GM21737 (cell line): Measurements from ENCODE around the gene RAB6D.
"Not testable (repeated sequence)": the region's sequence is repeated elsewhere in the genome, so short reads cannot be mapped to it uniquely, and the experiment has no call there.

Source experiments
- ATAC-seq: cut with Tn5 transposase; IDR thresholded peaks from one replicate; pipeline ENCODE4 v1.9.1; 2021; ENCODE audit warnings: mild to moderate bottlenecking, moderate library complexity; ENCODE audit not compliant: unreplicated experiment

Gene RAB6D

DNA sequence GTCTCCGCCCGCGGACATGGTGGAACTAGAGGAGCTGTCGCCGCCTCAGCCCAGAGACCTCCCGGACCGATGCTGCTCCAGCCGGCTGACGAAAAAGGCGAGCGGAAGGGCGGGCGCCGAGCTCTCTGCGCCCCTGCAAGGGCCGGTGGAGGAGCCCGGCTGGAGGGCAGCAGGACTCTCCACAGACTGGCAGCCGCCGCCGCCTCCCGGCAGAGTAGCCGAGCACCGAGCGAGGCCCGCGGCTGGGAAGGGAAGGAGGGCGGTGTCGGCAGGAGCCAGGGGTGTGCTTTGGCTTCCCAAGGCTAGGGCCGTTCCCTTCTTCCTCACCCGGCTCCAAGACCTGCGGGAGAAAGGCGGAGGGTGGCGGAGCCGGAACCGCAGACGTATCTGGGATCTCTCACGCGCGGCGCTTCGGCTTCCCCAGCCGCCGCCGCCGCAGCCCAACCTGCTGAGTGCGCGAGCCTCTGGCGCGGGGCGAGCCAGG, at the start of gene RAB6D:
Gene RAB6D, minus strand, starts transcription at position 466 of the 484 bp plus-strand sequence. Its CDS starts 448 bp downstream, at position 18.
- not testable (repeated sequence) for ATAC-seq

DNA sequence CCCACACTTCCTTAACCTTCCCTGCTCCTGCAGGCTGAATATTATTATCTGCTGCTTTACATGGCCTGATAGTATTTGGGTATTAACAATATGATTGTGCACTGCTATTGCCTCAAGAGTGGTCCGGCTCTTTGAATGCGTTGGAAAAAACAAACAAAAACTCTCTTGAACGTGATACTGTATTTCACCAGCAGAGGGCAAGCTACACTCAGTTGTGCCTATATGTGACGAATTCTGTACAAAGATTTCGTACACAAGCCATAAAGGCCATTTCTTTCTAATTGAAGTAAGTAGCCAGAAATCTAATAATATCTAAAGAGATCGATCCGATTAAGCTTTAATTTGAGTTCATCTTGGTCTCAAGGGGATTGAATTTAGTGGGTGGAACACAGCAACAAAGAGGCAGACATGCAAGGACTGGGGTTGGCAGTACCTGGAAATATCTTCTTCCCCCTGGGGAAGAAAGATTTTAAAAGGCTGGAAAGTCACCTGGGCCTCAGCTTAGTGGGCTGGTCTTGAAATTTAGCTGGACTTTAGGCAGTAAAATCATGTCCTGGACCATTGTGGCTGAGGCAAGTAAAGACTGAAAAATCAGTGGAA, 49.3 kb upstream of the RAB6D start:
- ATAC-seq = no peak

- no peak for ATAC-seq
Measured at GRCh38 chr2:131410173-131410572, 46.2 kb upstream of the RAB6D start.

GRCh38 chr2:131408778-131409177, 44.8 kb upstream of the RAB6D start:
- no peak for ATAC-seq

- no peak for ATAC-seq
Measured at GRCh38 chr2:131408207-131408606, 44.2 kb upstream of the RAB6D start.

- ATAC-seq = no peak
Measured at GRCh38 chr2:131404753-131405152, 40.8 kb upstream of the RAB6D start.

DNA sequence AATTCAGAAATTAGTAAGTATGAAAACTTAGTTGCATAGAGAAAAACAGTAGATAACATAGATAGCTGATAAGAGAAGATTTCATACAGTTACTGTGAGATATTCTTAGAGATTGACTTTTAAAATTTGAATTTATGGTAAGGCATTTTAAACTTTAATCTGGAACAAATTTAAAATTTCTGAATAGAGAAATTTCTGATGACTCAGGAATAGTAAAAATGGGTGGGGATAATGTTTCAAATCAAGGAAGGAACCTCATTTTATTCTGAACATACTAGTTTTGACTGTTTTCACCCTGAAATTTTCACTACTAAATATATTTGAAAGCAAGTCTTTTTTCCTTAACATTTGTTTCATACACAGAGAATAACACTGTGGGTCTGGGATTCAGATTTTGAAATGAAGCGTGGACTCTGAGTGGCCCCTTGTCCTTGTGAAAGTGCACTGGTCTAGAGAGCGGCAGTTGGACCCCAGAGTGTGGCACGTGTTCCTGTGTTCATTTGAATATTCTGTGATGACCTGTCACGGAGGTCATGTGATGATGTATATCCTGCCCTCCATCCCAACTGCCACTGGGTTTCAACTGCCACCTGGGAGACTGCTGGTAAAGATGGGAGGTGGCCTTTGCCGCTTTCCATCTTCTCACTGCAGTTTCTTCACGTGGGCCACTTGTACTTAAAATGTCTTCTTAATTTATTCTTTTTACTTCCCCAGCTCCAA, 38.5 kb upstream of the RAB6D start:
- ATAC-seq = no peak

GRCh38 chr2:131400849-131401248, 36.9 kb upstream of the RAB6D start:
- no peak for ATAC-seq

- ATAC-seq = not testable (repeated sequence)
Measured at GRCh38 chr2:131400441-131400840, 36.5 kb upstream of the RAB6D start.

DNA sequence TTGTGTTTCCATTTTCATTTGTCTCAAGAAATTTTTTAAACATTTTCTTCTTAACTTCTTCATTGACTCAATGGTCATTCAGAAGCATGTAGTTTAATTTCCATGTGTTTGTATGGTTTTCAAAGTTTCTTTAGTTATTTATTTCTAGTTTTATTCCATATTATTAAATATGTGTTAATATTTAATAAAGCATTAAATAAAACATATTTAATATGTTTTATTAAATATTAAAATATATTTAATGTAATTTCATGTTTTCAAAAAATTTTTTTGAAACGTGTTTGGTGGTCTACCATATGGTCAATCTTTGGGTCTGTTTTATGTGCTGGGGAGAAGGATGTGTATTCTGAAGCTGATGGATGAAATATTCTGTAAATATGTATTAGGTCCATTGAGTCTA, 32.2 kb upstream of the RAB6D start:
- not testable (repeated sequence) for ATAC-seq

DNA sequence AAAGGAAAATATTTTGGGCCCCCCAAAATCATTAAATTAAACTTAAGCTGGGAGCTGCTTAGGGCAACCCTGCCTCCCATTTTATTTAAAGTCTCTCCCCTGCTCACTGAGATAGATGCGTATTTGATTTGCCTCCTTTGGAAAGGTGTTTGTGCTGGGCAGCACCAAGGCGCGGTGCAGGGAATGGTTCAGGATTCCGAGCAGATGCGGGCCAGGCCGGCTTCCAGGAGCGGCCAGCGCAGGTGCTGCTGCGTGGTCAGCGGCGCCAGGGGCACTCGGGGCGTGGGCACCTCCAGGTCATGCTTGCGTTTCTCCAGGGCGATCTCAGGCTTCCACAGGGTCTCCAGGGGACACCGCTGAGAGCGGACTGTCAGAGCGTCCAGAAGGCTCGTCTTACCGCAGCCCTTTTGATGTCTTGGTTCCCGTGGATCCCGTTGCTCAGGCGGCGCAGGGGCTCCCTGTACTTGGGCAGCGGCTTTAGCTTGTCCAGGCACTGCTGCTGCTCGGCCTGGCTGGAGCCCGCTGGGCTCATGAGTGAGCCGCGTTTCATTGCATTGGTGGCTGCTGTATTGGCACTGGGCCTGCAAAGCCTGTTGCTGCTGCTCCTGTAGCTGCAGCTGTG, 31.2 kb upstream of the RAB6D start:
- not testable (repeated sequence) for ATAC-seq

GRCh38 chr2:131394147-131394931, 30.4 kb upstream of the RAB6D start:
- no peak for ATAC-seq

GRCh38 chr2:131391953-131392352, 28.0 kb upstream of the RAB6D start:
- not testable (repeated sequence) for ATAC-seq

- ATAC-seq = not testable (repeated sequence)
Measured at GRCh38 chr2:131391471-131391870, 27.5 kb upstream of the RAB6D start.

- not testable (repeated sequence) for ATAC-seq
Measured at GRCh38 chr2:131390495-131391130, 26.6 kb upstream of the RAB6D start.

DNA sequence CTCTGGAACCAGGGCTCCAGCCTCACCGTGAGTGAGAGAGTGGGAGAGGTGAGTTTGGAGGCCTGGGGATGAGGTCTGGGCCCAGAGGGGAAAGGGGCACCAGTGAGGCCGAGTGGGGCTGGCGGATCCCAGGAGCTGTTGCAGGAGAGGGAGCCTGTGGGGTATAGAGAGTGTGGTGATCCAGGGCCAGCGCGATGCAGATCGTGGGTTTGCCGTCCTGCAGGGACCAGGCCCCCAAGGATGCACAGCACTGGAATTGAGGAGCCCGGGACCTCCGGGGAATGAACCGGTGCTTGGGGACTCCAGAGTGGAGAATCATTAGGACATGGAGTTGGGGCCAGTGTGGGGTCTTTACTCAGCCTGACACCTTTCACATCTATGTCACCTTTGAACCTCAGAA, 25.7 kb upstream of the RAB6D start:
- ATAC-seq = no peak

GRCh38 chr2:131388834-131389233, 24.9 kb upstream of the RAB6D start:
- not testable (repeated sequence) for ATAC-seq

- not testable (repeated sequence) for ATAC-seq
Measured at GRCh38 chr2:131373111-131373510, 9.1 kb upstream of the RAB6D start.

GRCh38 chr2:131369954-131370353, 6.0 kb upstream of the RAB6D start:
- ATAC-seq = no peak

GRCh38 chr2:131368493-131369066, 4.6 kb upstream of the RAB6D start:
- not testable (repeated sequence) for ATAC-seq
